HG03097 (cell line): ENCODE measurements around the gene AARS2.

Source experiments
- ATAC-seq: cut with Tn5 transposase; IDR thresholded peaks from one replicate; pipeline ENCODE4 v1.9.1; 2021; ENCODE audit not compliant: unreplicated experiment, low FRiP score

Gene AARS2

DNA sequence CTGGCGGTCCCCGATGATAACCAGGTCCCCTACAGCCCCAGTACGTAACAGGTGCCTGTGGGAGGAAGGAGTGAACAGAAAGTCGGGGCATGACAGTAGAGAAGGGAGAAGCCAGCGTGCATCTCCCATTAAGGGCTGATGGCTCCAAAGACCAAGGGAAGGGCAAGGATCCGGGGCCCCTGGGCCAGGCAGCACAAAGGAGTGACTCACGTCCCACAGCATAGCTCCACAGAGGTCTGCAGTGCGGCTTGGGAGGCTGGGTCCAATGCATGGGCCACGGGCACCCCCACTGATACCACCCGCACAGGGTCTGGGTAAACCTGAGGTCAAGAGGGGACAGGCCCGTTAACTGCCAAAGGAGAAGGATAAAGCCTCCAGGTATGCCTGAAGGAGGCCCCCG lies 10.3 kb downstream of the AARS2 start:
- no peak for ATAC-seq

DNA sequence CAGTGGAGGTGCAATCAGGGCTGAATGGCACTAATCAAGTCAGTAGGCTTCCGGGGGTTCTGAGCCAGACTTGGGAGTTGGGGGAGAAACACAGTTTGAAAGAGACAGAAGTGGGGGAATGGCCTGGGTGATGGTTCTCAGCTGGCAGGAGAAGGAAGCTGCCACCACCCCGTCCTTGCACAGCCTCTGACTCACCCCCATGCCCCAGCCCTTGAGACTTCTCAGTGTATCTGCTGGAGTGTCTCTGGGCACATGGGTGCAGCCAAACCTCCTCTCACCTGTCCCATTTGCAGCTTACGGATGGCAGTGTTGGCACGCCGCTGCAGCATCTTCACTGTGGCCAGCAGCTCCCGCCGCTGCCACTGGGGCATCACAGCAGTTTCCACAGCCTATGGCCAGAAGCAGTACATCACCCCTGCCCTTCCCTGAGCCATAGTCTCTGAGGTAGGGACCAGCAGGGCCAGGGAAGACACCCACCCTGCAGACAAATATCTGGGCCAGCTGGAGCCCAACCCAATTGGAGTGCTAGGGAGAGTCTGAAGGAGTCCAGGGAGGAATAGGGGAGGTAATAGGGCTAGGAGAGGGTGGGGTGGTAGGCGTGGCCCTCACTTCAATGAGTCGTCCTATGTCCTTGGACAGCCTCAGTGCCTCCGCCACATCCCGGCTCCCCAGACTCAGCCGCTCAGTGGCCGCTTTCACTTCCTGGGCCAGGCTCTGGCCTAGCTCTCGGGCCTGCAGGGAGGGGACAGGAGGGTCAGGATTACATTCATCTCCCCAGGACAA lies 11.2 kb downstream of the AARS2 start:
- ATAC-seq = no peak

DNA sequence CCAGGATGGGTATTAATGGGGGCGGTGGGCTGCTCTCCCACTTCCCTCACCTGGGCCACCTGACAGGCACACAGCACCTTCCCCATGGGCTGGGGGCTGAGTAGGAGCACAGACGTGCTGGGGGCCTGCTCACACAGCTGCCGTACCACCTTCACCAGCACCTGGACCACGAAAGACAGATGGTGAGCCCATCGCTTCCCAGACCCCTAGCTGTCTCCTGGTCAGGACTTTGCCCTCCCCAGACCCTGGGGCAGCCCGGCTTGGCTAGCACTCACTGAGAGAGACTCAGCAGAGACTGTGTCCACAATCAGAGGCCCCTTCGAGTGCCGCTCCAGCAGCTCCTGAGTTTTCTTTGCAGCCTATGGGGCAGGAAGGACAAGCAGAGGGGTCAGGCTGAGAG lies 12.0 kb downstream of the AARS2 start:
- no peak for ATAC-seq

DNA sequence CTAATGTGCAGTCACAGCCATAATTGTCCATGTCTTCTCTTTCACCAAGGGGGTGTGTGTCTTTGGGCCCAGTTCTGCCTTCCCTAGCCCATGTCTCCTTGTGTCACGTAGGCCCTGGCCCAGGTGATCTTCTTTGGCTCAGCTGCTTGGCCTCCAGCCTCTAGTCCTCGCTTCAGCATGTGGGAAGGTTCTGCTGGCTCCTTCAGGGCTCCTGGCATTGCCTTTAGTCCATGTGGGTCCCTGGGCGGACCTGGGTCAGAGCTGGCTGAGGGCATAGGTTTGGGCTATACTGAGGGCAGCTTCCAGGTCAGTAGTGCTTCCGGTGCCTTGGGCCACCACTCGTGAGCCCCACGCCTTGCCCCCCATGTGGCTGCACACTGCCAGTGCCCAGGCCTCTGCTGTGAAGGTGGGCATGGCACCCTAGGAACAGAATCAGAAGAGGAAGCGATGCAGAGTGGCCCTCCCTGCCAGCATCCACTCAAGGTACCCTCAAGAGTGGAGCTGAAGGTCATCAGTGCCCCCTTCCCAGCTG lies 12.8 kb downstream of the AARS2 start:
- no peak for ATAC-seq

DNA sequence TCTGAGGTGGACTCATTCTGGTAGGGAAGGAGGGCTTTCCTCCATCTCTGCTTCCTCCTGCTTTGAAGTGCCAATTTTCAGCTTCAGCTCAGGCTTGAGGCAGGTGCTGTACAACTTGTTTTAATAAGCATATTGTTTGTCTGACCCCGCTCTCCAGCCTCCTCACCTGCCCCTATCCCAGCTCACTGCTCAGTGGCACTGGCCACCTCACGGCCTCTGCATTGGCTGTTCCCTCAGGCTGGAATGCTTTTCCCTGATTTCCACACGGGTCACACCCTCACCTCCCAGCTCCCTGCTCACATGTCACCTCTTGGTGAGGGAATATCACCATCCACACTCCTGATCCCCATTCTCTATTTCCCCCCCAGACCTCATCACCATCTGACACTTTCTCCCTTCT lies 14.3 kb downstream of the AARS2 start:
- ATAC-seq = no peak

DNA sequence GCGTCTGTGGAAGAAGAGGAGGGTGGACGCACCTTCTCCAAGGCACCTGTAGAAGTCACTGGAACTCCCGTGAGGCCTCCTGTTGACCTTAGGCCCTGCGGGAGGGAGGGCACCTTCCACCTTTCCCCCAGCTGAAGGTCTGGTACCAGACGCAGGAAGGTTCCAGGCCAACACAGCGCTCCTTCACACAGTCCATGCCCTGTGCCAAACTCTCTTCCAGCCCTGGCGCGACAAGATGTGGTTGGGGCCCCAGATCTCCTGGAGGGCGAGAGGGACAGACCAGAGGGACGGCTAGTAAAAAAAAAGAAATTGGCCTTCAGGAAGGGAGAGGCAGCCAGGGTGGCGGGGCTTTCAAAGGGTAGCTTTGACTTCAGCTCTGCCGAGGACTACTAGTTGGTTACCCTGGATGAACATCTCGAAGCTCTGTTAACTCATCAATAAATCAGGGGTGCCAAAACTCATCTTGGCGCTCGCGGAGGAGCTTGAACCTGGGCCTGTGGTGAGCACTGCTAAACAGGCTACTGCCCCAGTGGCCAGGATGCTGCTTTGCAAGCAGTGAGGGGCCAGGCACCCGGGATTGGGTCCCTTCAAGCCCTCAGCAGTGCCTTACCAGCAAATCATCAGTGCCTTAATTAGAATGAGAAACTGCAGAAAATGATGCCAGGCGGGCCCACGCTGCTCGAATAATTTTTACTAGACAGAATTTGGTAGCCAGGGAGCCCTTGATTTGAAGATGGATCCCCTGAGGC lies 14.9 kb downstream of the AARS2 start:
- ATAC-seq = no peak

DNA sequence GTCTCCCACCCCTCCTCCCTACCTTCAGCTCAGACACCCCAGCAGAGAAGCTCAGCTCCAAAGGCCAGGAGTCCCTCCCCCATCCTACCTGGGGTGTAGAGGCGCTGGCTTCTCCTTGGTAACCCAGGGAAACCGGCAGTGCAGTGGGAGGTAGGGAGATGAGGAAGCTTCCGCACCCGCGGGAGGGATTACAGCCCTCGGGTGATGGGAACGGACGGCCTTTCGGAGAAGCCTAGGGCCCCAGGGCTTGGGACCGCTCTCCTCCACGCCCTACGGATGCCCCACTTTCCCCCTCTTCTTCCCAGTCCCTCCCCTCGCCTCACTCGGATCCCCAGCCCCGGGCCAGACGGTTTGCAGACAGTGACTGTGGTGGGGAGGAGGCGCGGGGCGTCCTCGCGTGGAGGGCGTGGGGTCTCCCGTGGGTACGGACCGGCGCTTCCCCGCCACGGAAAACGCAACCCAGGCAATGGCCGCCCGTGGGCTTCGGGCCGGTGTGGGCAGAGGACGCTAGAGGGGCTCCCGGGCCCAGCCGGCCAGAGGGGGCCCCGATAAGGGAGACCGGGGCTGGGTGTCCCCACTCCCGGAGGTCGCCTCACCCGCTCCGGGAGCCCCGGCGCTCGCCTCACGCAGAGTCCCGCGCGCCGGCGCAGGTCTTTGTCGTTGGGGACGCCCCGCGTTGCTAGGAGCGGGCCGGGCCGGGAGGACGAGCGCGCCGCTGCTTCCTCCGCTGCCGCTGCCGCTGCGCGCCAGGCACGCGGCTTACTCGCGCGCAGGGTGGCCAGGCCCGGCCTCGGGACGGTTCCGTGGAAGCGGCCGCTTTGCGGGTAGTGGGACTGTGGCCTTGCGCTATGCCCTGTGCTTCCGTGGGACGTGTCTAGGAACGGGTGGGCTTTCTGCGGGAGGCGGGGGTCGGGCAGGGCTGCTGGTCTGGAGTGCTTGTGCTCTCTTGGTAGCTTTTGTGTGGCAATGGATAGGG lies 15.8 kb downstream of the AARS2 start:
- no peak for ATAC-seq

DNA sequence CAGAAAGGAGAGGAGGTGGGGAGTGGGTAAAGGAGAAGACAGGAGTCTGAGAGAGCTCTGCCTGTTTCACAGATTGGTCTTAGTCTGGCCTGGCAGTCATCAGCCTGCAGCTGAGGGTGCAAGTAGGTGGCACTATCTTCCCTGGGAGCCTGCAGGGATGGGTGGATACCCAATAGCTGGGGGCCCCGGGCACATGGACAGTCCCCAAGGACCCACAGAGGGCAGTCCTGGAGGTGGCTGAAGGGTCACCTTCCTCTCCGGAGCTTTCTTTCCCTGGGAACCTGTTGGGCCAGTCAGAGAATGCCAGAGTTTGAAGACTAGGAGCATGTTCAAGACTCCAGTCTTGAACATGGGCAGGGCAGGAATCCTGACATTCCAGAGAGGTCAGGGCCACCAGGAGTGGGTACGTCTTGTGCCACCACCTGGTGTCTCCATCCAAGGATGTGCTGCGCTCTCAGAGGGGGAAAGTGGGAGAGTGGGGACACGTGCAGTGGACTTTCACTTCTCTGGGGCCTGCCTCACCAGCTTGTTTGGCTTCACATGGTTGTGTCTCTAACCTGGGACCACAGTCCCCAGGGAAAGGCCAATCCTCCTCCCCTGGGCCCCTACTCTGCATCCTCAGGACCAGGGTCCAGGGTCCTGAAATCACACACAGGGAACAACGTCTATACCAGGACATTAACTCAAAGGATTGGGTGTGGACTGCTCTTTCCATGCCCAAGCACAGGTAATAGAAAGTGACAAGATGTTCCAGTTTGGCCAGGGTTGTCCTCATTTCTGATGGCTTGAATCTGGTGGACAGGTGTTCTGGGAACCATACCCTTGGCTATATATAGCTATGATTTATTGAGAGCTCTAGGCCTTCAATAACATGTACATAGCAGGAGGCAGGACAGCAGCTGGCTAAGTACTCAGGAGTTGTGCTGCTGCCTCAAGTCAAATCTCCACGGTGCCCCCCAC lies 18.0 kb downstream of the AARS2 start:
- ATAC-seq = no peak

DNA sequence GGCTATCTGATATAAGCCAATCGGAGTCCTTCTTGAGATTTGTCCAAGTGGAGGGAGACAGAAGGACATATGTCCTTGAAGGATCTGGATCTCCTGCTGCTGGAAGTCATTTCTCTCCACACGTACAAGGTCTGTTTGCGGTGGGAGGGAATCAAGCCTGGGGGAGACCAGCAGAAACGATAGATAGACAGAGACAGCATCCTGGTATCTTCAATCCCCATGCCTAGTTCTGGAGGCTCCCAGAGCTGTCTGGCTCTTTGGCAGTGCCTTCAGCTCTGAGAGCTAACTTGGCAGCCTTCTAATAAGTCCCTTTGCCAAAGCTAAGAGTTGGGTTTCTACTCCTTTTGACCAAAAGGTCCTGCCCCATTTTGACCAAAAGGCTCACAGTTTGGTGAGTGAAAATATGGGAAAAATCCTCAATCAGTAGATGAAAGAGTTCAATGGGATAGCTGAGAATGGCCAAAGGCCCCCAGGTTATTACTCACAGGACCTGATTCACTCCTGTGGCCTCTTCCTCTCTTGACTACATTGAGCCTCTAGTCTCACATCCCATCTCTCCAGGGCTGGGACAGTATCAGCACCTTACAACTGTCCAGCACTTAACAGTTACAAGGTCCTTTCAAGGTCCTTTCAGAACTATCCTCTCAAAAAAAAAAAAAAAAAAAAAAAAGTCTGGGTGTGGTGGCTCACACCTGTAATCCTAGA lies 20.3 kb downstream of the AARS2 start:
- no peak for ATAC-seq

DNA sequence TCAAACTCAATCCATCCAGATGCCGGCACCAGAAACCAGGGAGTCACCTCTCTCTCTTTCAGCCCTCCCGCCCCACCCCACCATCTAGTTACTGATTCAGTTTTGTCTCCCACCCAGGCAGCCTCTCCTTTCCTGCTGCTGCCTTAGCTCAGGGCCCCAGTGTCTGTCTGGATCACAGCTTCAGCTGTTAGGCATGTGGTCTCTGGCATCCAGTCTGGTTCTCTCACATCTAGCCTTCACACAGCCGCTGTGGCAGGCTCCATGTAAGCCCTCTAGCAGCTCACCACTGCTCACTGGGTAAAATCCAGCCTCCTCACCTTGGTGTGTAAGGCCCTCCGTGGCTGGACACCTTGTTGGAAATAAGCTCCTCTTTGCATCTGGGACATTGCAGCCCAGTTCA lies 21.3 kb downstream of the AARS2 start:
- ATAC-seq = no peak

DNA sequence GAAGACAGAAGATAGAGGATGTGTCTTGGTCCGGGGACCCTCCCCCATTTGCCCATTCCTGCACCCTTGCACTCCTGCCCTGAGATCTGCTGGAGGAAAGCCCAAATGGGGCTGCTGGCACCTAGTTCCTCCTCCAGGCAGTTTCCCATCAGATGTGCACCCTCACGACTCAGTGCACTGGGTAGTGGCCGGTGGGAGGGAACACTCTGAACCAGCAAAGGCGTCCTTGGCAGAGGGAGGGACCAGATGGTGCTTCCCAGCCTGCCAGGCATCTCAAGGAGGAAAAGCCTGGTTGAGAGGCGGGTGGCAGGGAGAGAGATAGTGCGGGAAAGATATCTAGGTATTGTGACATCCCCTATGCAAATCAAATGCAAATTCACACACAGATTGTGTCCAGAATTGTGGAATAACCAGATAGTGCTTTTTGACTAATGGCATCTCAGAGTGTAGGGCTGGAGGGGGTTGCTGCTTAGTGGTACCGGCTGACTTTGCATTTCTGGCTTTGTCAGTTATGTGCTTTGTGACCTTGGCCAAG lies 23.4 kb downstream of the AARS2 start:
- ATAC-seq = no peak

DNA sequence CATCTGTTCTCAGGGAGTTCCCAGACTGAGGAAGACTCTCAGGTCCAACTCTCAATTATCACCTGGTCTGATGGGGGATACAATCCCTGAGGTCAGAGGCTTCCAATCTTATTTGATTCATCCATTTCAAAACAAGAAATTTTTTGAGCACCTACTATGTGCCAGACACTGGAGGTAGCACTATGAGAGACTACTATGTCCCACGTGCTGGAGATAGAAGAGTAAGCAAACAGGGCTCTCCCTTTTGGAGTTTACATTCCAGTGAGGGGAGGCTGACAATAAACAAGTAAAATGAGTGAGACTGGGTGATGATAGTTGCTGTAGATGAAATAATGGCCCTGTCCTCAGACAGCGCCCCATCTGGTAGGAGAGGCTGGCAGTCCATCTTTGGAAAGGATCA lies 26.4 kb downstream of the AARS2 start:
- ATAC-seq = no peak

DNA sequence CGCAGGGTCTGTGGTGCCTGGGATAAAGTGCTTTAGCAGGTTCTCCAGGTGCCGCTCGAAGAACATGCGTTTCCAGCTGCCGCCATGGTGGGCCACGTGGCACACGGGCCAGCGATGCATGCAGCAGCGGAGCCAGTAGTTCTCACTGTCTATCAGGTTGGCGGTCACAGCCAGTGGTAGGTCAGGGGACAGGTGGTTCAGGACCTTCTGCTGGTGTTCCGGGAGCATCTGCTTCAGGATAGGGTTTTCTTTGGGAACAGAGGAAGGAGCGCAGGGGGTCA lies 26.9 kb downstream of the AARS2 start:
- ATAC-seq = no peak

DNA sequence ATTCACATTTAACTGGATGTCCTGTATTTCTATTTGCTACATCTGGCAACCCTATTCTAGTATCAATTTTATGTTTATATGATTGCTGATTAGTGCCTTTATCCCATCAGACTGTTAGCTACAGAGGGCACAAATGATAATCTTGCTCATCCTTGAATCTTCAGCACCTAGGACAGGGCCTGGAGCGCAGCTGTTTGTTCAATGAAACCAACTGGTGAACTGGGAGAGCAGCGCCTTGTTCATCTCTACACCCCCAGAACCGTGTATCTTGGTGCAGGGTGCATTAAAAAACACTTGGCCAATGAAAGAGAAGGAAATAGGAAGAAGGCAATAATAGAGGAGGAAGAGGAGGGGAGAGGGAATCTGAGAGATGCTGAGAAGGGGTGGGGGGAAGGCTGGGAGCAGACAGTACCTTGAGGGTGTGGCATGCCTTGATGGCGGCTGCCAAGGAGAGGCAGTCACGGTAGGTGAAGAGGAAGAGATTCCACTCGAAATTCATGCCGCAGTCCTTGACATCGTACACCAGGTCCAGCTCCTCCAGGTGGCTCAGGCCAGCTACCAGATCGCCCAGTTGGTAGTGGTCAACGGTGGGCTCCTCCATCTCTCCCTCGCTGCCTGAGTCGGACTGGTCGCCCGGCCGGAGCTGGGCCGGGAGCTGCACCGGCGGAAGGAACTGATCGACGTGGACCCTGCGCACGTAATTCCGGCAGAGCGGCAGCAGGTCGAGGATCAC lies 27.4 kb downstream of the AARS2 start:
- ATAC-seq = no peak

DNA sequence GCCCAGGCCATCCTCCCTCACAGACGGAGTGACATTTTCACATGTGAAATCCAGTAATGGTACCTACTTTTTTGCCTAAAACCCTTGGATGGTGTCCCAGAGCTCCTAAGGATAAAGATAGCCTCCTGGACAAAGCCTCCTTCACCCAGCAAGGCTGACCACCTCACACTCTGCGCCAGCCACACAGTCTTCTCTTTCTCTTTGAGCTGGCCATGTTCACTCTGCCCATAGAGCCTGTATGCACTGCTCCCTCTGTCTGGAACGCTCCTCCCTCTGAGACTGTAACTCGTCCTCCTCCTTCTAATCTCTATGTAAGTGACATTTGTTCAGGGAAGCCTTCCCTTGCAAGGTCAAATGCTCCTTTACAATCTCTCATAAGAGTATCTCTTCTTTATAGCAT lies 28.3 kb downstream of the AARS2 start:
- ATAC-seq = no peak

DNA sequence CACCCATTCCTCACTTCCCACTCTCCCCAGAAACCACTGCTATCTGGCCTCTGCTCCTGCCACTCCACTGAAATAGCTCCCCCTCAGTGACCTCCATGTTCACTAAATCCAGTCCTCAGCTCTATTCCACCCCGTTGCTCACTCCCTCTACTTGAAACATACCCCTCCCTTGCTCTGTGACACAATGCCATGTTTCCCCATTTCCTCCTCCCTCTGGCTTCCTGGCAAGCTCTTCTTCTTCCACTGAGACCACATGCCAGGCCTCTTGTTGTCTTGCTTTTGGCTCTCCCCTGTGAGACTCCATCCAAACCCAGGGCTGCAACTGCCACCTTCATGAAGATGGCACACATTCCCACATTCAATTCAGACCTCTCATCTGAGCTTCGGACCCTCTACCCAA lies 29.0 kb downstream of the AARS2 start:
- ATAC-seq = no peak

DNA sequence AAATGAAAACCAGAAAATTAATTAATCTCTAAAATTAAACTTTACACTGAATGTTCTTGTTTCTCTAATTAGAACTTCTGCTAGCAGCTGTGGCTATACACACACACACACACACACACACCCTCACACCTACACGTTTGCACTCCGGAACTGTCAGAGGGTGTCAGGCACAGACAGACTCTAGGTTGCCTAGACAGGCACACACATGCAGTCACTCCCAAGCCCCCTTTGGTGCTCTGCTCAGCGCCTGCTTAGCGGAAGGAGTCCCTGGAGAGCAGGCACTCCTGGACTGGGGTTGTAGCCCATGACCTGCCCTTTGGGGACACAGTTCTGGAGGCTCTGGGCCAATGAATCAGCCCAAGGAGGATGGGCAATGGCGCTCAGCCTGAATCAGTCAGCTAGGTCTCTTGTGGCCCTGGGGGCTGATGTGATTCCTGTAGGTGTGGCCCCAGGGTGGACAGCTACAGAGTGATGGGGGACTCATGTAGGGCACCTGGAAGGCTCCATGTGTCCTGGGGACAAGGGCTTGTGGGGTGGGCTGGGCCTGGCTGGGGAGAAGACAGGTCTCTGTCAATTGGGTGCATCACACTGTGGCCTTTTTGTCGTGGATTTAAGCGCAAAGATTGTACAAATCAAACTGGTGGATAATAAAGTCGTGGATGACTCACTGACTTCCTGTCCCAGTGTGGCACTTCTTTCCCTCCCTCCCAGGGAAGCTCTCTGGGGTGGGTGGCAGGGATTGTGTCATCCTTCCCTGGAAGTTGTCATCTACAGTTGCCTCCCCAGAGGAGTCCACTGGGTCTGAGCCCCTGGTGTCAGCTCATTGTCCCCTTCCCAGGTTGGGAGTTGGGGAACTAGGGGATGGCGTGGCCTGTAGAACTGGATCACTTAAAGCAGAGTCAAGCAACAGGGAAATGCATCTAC lies 34.1 kb downstream of the AARS2 start:
- no peak for ATAC-seq
